SK-N-SH treated with all-trans-retinoic acid at 6 μM for 48 hours (cell line): ENCODE measurements around the gene PKIG.

Source experiments
- TCF4 ChIP-seq: fragments of 250-450 bp; sonication (Bioruptor Pico); IDR thresholded peaks from 2 replicates; pipeline ENCODE4 v1.8.0; 2021; ENCODE audit warnings: mild to moderate bottlenecking, moderate library complexity, borderline replicate concordance
- ZFP30 ChIP-seq: fragments of 450-650 bp; formaldehyde crosslinking; IDR thresholded peaks from 2 replicates; pipeline ENCODE4 v1.5.0; 2022; ENCODE audit warnings: mild to moderate bottlenecking, moderate library complexity

DNA sequence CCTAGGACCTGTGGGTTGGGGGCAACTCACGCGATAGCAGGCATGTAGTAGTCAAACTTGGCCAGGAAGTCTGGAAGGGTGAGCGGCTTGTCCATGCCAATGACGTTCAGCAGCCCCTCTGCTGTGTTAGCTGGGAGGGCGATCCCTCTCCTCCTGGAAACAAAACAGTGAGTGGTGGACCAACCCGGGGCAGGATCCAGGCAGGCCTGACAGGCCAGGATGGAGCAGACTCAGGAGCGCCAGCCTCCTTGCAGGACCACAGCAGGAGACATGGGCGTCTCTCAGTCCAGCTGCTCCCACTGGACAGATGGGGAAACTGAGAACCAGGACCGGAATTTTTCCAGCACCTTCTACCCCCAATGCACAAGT, 46.6 kb downstream of the PKIG start:
- TF ChIP-seq TCF4 (CRISPR knock-in tag) = no peak
- no peak for TF ChIP-seq ZFP30 (CRISPR knock-in tag)
